ENCODE data around the gene ARL6.

GRCh38 chr3:97810779-97811390 is 46.3 kb downstream of the ARL6 start:
- no peak for TF ChIP-seq ZNF274 (IDR thresholded peaks at IDR 0.05; ENCODE audit: low read depth, low read length)
- no peak for TF ChIP-seq YY1 (IDR thresholded peaks at IDR 0.05; ENCODE audit: insufficient read depth, insufficient read length)
- no peak for TF ChIP-seq SUZ12 (IDR thresholded peaks at IDR 0.05; ENCODE audit: extremely low read depth, insufficient read depth, insufficient read length)
